Small intestine (tissue), 7 donors: ENCODE data around the gene C10orf120. TPM values are rescaled to one million over a fixed set of nuclear protein-coding genes. Genes with fewer than 3 reads are reported as not detected.

ENCODE experiments used
- DNase-seq, 2 donors: peaks; one replicate each; pipeline versions ENCODE4 v3.0.0 to v3.0.0-alpha.2; 2013
- FAIRE-seq: peaks from 2 replicates; lab custom pipeline; 2012; peaks lifted over from hg19 to GRCh38; lab: Jason Lieb, UNC
- H3K27ac ChIP-seq, 3 donors: one replicate each; pipeline ENCODE4 v1.5.1; 2013; ENCODE audit warnings: low read length in 2 of 3, mild to moderate bottlenecking in 2 of 3, control low read depth in 1 of 3, inconsistent platforms in 1 of 3, low read depth in 1 of 3, moderate library complexity in 1 of 3
- H3K27me3 ChIP-seq, 3 donors: one replicate each; pipeline ENCODE4 v1.6.1; 2013; ENCODE audit warnings: low read length in 3 of 3, inconsistent platforms in 1 of 3; ENCODE audit not compliant: control insufficient read depth in 3 of 3, insufficient read depth in 3 of 3
- H3K36me3 ChIP-seq, 3 donors: one replicate each; pipeline ENCODE4 v1.6.1; 2013; ENCODE audit warnings: low read length in 3 of 3, inconsistent platforms in 1 of 3, low read depth in 1 of 3, mild to moderate bottlenecking in 1 of 3, moderate library complexity in 1 of 3; ENCODE audit not compliant: control insufficient read depth in 3 of 3, insufficient read depth in 2 of 3
- H3K4me1 ChIP-seq, 3 donors: one replicate each; pipeline ENCODE4 v1.6.1; 2013; ENCODE audit warnings: low read length in 2 of 3, inconsistent platforms in 1 of 3, low read depth in 1 of 3, mild to moderate bottlenecking in 1 of 3, moderate library complexity in 1 of 3; ENCODE audit not compliant: control insufficient read depth in 3 of 3, insufficient read depth in 2 of 3
- H3K4me3 ChIP-seq, 3 donors: one replicate each; pipeline ENCODE4 v1.5.1; 2013; ENCODE audit warnings: low read length in 3 of 3, control low read depth in 1 of 3, inconsistent platforms in 1 of 3, low read depth in 1 of 3, mild to moderate bottlenecking in 1 of 3, moderate library complexity in 1 of 3
- H3K9me3 ChIP-seq, 2 donors: one replicate each; pipeline ENCODE4 v1.6.1; 2013; ENCODE audit warnings: low read depth in 1 of 2, low read length in 1 of 2; ENCODE audit not compliant: control insufficient read depth in 2 of 2, insufficient read depth in 1 of 2
- WGBS, 3 donors: extraction: QIAGEN DNeasy Blood & Tissue Kit; methylation state at CpG; one replicate each; pipeline ENCODE4 v1.1.7; 2013; 5-methylcytosine and 5-hydroxymethylcytosine counted together
- polyA plus RNA-seq, 4 donors: library from polyadenylated mRNA; stranded (reverse) in 3 of 4; unstranded in 1 of 4; fragments of 200-250 nt in 3 of 4; fragments of 120-200 nt in 1 of 4; gene quantifications; one replicate each; pipeline versions ENCODE4 v1.2.1 to v1.2.3, GENCODE V29; 2013
- donor health status: healthy with polysubstance abuse.
- donor health status: control.
- donor health status: control.
- donor health status: Bipolar disorder and iron deficiency.
- donor health status: healthy.

Gene C10orf120
- polyA plus RNA-seq, 4 donors: not detected

GRCh38 chr10:122657255-122657654 lies 42.4 kb downstream of the C10orf120 start:
- 68 to 88% (median 77%) methylated on average over 4 of the region's 4 CpGs for WGBS, 3 donors
- H3K27ac ChIP-seq: no peak overlapping the region
- no peaks in the 10 kb centered on the region for H3K4me1 ChIP-seq
- DNase-seq: no peak
- H3K36me3 ChIP-seq: no peaks in the 10 kb centered on the region
- no peak overlapping the region for H3K4me3 ChIP-seq
- FAIRE-seq: no peak
- H3K27me3 ChIP-seq: no peaks in the 10 kb centered on the region
- no peaks in the 10 kb centered on the region for H3K9me3 ChIP-seq

GRCh38 chr10:122656741-122657140 lies 42.9 kb downstream of the C10orf120 start:
- Histone ChIP-seq H3K4me1 (no peaks in the 10 kb centered on the region), H3K27me3 (no peaks in the 10 kb centered on the region), H3K9me3 (no peaks in the 10 kb centered on the region), H3K27ac (no peak overlapping the region), H3K4me3 (no peak overlapping the region), H3K36me3 (no peaks in the 10 kb centered on the region)
- no peak for FAIRE-seq
- WGBS, 3 donors: 81 to 82% (median 81%) methylated on average over 5 of the region's 5 CpGs
- DNase-seq: no peak

GRCh38 chr10:122656308-122656705 lies 43.3 kb downstream of the C10orf120 start:
- FAIRE-seq (no peak), DNase-seq (no peak)
- no peaks in the 10 kb centered on the region for H3K27me3 ChIP-seq
- H3K27ac ChIP-seq: no peak overlapping the region
- no peaks in the 10 kb centered on the region for H3K36me3 ChIP-seq
- no peak overlapping the region for H3K4me3 ChIP-seq
- 68 to 70% (median 70%) methylated on average over 2 of the region's 2 CpGs for WGBS, 3 donors
- H3K9me3 ChIP-seq: no peaks in the 10 kb centered on the region
- no peaks in the 10 kb centered on the region for H3K4me1 ChIP-seq

GRCh38 chr10:122655524-122656307 lies 43.9 kb downstream of the C10orf120 start:
- Histone ChIP-seq H3K27me3 (no peaks in the 10 kb centered on the region), H3K9me3 (no peaks in the 10 kb centered on the region), H3K4me3 (no peak overlapping the region), H3K36me3 (no peaks in the 10 kb centered on the region), H3K4me1 (no peaks in the 10 kb centered on the region), H3K27ac (no peak overlapping the region)
- DNase-seq: no peak
- 84 to 91% (median 90%) methylated on average over 9 of the region's 9 CpGs for WGBS, 3 donors
- FAIRE-seq: no peak

- Histone ChIP-seq H3K9me3 (no peaks in the 10 kb centered on the region), H3K4me3 (no peak overlapping the region), H3K36me3 (peaks cover 0 to 10% (median 0%) of the 10 kb centered on the region in 3 donors), H3K4me1 (no peaks in the 10 kb centered on the region), H3K27me3 (no peaks in the 10 kb centered on the region), H3K27ac (no peak overlapping the region)
- FAIRE-seq (no peak), DNase-seq (no peak)
- 69 to 77% (median 70%) methylated on average over 2 of the region's 2 CpGs for WGBS, 3 donors
Observed at GRCh38 chr10:122650331-122650730, 49.3 kb downstream of the C10orf120 start.

DNA sequence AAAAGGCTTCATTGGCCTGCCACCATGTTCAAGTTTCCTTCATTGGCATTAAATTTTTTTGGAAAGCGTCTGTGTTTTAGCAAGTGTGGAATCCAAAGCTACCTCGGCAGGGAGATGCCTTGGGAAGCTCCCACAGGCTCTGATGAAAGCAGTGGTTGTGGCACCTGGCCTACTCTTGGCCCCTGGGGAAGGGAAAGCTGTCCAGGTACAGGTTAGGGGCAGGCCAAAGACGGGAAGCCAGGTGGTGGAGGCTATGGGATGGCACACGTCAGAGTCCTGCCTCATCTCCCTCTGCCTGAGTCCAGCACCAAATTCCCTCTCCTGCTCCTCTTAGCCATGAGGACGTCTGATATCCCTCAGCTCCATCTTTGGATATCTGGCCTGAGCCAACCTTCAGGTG lies 49.7 kb downstream of the C10orf120 start:
- Histone ChIP-seq H3K36me3 (peaks cover 0 to 14% (median 0%) of the 10 kb centered on the region in 3 donors), H3K4me1 (no peaks in the 10 kb centered on the region), H3K4me3 (no peak overlapping the region), H3K27ac (no peak overlapping the region), H3K27me3 (no peaks in the 10 kb centered on the region), H3K9me3 (no peaks in the 10 kb centered on the region)
- WGBS, 3 donors: 46 to 63% (median 48%) methylated on average over 5 of the region's 5 CpGs
- no peak for DNase-seq
- no peak for FAIRE-seq

GRCh38 chr10:122648599-122649428 lies 50.8 kb downstream of the C10orf120 start:
- DNase-seq: peak; percentile 71 to 77
- peak overlapping the region in 2 of 3 donors; percentile 0 to 9 for H3K27ac ChIP-seq
- no peaks in the 10 kb centered on the region for H3K9me3 ChIP-seq
- no peak overlapping the region for H3K4me3 ChIP-seq
- no peaks in the 10 kb centered on the region for H3K4me1 ChIP-seq
- WGBS, 3 donors: 11 to 27% (median 18%) methylated on average over 10 of the region's 10 CpGs
- FAIRE-seq: no peak
- peaks cover 0 to 25% (median 0%) of the 10 kb centered on the region in 3 donors for H3K36me3 ChIP-seq
- no peaks in the 10 kb centered on the region for H3K27me3 ChIP-seq
